HG02970 (cell line): Measurements from ENCODE around the gene AKAP6.
"Not testable (repeated sequence)": the region's sequence is repeated elsewhere in the genome, so short reads cannot be mapped to it uniquely, and the experiment has no call there.

Experiments used
- ATAC-seq: cut with Tn5 transposase; IDR thresholded peaks from one replicate; pipeline ENCODE4 v1.9.1; 2021; ENCODE audit warnings: mild to moderate bottlenecking, moderate library complexity, moderate number of reproducible peaks; ENCODE audit not compliant: unreplicated experiment, low FRiP score

AKAP6 gene

DNA sequence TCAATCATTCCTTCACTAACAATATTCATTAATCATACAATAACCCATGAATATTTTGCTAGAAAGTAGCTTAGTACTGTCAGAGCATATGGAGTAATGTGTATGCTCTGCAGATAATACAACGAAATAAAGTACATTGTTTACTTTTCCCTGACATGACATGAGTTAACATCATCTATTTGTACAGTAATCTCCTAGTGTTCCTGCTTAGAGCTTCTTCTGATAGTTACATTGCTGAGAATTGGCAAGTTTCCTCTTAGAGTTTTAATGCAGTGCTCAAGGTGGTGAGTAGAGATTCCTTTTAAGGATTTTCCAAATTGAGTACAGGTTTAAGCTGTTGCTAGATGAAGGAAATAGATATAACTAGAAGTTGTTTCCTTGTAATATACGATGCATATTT is 445.1 kb downstream of the AKAP6 start:
- no peak for ATAC-seq

DNA sequence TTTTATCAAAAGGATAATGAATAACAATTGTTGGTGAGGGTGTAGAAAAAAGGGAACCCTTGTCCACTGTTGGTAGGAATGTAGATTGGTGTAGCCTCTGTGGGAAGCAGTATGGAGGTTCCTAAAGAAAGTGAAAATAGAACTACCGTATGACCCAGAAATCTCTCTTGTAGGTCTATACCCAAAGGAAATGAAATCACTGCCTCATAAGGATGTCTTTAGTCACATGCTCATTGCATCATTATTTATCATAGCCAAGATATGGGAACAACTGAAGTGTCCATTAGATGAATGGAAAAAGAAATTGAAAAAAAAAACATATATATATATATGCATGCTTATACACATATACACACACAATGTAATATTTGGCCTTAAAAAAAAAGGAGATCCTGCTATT is 450.7 kb downstream of the AKAP6 start:
- ATAC-seq: no peak

DNA sequence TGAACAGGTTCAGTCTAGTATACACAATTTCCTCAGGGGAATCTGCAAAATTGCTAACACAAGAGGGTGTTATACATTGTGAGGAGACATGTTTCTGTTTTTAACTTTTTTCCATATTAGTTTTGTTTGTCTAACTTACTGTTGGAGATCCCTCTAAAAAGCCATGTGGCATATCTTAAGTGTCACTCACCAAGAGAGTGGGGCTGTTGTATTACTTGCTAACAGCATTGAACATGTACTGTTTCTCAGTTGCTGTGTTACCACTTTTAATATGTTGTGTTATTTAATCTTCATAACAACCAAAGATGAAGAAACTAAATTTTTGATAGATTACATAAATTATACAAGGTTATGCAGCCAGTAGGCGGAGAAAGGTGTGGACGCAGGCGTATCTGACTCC is 455.3 kb downstream of the AKAP6 start:
- ATAC-seq: no peak

DNA sequence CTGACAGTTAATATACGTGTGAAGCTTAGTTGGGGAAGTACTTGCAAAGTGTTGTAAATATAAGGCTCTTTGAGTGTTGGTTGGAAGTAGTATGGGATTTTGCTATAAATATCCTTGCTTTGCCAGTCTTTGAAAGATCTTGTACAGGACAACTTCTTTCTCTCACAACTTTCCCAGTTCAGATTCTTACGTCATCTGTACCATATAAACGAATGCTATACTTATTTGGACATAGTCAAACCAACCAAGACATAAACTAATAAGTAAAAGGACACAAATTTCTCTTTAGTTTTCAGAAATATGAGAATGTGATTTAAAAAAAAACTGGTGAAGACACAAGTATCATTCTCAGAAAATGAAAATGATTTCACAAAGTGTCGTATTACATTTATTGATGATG is 456.5 kb downstream of the AKAP6 start:
- no peak for ATAC-seq

DNA sequence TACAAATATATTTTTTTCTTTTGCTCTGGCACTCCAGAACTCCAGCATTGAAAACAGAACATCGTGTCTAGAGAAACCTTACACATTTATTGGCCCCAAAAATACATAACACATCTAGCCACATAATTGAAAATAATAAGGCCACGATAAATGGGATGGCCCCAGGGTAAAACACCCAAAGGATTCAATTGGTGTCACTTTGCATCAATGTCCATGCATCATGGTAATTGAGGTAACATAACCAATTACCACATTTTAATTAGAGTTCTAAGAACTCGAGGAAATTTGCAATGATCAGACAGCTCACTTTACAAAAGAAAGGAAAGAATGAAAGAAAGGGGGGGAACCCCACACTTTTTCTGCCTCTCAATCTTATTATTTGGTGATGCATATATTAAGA is 457.8 kb downstream of the AKAP6 start:
- ATAC-seq: no peak

DNA sequence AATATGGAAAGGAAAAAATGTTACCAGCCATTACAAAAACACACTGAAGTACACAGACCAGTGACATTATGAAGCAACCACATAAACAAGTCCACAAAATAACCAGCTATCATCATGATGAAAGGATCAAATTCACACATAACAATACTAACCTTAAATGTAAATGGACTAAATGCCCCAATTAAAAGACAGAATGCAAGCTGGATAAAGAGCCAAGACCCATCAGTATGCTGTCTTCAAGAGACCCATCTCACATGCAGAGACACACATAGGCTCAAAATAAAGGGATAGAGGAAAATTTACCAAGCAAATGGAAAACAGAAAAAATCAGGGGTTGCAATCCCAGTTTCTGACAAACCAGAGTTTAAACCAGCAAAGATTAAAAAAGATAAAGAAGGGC is 463.9 kb downstream of the AKAP6 start:
- ATAC-seq: not testable (repeated sequence)

DNA sequence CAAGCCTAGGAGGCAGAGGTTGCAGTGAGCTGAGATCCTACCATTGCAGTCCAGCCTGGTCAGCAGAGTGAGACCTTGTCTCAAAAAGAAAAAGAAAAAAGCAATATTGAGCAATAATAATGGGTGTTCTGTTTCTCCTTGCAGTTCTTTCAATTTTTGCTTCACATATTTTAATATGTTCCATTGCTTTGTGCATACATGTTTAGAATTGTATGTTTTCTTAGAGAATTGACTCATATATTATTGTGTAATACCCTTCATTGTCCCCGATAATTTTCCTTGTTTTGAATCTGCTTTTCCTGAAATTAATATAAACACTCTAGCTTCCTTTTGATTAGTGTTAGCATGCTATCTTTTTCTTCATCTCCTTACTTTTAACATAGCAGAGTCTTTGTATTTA is 471.2 kb downstream of the AKAP6 start:
- no peak for ATAC-seq

DNA sequence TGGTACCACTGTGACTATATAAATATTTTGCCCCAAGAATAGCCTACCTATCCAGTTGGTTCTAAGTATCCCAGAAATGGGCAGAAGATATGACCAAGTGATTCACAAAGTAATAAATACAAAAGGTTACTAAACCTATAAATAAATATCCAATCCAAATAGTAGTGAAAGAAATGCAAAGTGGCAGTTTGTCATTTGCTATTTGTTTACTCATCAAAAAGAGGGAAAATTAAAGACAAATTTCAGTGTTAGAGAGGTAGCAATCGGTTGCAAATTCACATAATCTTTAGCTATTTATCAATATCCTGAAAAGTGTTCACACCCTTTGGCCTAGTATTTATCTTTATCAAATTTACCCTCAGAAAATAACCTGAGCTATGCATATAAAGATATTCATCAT is 473.2 kb downstream of the AKAP6 start:
- ATAC-seq: no peak

DNA sequence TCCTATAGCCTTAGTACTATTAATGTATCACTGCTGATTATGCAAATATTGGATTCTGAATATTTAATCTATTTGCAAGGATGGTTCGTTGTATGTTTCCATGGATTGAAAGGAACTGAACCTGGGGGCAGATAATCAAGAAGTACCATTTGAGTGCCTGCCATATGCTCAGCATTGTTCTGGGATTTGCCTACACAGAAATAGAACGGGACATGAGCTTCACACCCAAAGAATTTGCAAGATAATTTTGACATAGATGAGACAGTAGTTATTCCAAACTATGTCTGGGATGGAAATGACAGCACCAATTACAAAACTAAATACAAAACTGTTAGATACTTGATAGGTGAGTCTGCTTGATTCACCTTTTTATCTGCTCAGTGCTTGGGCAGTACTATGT is 476.9 kb downstream of the AKAP6 start:
- no peak for ATAC-seq

DNA sequence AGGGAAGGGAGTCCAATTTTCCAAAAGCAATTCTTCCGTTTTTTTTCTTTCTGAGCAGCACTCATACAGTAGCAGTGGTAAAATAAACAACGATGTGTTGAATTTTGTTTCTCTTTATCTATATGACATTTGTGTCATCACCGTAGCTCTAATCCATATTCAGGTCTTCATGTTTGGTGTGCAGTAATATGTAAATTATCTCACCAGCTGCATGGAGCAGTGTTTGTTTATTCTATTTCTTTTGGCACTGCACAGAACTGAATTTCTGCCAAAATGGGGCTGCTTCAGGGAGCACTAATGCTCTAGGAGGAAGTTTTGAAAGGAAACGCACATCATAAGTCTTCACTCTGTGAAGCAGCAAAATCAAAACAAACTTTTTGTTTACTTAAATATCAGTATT is 479.5 kb downstream of the AKAP6 start:
- ATAC-seq: no peak

DNA sequence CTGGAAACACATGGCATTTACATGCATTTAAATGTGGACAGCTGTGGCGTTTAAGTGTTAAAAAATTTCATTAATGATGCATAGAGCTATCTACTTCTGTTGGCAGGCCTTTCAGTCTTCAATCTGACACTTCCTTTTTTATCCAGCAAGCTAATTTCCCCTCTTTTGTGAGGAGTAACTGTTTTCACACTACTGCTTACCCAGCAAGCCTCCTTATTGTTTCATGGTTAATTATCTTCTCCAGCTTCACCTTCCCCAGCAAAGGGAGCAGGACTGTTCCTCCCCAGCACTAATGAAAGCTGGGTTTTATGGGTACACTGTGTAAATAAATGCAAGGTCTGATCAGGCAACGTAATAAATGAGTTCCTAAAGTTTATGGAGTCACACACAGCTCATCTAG is 480.2 kb downstream of the AKAP6 start:
- ATAC-seq: no peak

DNA sequence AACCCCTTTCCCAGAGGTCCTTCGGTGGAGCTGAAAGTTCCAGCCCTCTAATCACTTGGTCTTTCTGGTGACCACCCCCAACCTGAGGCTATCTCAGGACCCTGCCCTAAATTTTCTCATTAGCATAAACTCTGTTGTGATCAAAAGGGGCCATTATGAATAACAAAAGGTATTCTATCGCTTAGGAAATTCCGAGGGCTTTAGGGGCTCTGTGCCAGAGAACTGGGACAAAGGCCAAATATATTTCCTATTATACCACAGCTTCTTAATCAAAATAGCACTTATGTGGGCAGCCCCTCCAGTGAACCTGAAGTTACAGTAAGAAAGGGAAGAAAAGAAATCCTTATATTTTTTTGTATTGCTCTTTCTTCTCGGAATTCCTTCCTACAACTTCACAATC is 484.3 kb downstream of the AKAP6 start:
- no peak for ATAC-seq

DNA sequence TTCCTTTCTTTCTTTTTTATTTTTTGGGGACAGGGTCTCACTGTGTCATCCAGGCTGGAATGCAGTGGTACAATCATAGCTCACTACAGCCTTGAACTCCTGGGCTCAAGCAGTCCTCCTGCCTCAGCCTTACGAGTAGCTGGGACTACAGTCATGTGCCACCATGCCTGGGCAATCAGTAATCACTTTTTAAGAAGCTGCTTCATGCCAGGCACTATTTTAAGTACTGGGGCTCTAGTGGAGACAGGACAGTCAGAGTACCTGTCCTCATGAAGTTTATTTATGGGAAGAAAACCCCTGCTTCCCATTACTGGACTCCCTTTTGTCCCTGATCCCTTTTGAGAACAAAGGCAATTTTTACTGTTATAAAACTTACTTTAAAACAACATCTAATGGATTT is 485.6 kb downstream of the AKAP6 start:
- ATAC-seq: no peak

DNA sequence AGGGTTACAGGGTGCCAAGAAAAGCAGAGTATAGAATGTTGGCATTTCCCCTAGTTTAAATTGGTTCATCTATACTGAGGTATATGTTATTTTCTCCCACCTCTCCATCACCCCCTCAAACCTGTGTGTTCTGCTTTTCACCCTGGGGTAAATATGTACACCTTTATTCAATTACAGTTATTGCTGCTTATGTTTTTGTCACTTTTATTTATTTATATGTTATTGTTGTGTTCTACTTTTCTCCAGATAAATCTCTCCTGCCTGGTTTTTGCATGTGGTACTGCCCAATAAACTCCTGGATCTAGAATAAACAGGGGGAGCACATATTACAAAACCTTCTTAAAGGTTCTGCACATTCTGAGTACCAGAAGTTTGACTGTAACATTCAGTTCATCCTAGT is 487.5 kb downstream of the AKAP6 start:
- no peak for ATAC-seq

DNA sequence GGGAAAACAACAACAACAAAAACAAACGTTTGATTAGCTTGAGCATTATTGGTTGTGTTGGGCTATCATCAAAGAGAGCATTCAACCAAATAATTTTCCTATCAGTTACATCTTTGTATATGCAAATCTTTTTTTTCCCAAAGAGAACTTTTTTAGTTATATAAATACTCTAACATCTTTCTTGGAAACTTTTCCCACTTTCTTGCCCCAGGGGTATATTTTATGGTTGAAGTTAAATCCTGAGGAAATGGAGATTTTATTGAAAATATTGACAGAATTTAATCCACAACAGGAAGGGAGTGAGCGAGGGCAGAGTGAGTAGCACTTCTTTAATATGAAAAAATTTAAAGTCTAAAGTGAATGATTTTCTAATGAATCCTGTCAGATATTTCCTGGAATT is 488.7 kb downstream of the AKAP6 start:
- no peak for ATAC-seq

DNA sequence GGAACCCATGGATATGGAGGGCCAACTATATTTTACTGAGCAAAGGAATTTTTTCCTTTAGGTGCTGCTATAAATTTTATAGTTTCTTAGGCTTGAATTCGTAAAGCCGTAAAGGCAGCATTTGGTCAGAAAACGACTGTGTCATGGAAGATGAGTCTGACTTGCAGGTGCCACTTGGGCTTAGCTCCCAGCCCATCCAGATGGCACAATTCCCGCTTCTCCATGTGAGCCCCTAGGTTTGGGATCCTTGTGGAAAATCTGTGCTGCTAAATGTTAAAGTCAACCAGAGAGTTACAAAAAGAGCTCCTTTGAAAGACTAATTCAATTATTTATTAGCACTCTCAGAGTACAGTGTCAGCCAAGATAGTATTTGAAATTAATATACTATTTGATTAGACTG is 489.5 kb downstream of the AKAP6 start:
- no peak for ATAC-seq

DNA sequence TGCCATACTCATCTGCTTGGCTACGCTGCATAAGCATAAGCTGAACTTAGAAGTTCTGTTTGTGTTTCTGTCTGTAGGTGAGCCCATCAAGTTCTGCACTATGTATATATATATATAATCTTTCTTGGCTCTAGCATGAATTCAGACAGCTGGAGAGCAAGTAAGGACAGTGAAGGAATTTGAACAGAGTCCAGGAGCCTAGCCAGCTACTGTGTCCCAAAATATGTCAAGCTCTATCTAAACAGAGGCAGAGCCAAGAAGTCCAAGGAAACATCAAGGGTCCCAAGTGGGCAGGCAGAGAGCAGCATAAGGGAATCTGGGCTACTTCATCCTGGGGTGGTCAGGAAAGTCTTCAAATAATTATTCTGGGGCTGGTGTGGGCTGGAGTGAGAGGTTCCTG is 491.1 kb downstream of the AKAP6 start:
- ATAC-seq: no peak

DNA sequence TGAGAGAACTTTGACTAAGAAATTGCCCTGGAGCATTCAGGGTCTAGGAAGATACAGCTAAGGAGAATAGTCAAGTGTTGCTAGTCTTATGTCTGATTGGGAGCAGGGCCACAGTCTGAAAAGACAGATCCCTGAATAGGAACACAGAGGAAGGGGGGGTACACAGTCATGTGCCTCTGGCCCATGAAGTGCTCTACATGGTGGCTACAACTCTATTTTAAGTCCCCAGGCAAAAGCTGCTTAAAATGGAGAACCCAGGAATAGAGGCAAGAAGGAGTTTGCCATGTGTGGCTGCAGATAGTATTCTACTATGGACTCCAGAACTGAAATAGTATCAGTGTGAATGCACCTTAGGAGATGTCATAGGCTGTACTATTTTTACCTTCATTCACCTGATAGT is 491.6 kb downstream of the AKAP6 start:
- ATAC-seq: no peak

DNA sequence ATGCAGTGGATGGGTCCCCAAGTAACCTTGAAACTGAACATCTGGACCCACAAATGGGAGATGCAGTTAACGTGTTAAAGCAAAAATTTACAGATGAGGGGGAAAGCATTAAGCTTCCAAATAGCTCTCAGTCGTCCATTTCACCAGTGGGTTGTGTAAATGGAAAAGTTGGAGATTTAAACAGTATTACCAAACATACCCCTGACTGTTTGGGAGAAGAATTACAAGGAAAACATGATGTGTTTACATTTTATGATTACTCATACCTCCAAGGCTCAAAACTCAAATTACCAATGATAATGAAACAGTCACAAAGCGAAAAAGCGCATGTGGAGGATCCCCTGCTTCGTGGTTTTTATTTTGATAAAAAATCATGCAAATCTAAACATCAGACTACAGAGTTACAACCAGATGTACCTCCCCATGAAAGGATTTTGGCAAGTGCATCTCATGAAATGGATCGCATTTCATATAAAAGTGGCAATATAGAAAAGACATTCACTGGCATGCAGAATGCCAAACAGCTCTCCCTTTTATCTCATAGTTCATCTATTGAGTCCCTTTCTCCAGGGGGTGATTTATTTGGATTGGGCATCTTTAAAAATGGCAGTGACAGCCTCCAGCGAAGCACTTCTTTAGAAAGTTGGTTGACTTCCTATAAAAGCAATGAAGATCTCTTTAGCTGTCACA is 493.0 kb downstream of the AKAP6 start:
- no peak for ATAC-seq

DNA sequence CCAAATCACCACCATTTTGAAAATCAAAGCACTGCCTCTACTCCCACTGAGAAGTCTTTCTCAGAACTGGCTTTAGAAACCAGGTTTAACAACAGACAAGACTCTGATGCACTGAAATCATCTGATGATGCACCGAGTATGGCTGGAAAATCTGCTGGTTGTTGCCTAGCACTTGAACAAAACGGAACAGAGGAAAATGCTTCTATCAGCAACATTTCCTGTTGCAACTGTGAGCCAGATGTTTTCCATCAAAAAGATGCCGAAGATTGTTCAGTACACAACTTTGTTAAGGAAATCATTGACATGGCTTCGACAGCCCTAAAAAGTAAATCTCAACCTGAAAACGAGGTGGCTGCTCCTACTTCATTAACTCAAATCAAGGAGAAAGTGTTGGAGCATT is 494.6 kb downstream of the AKAP6 start:
- no peak for ATAC-seq

DNA sequence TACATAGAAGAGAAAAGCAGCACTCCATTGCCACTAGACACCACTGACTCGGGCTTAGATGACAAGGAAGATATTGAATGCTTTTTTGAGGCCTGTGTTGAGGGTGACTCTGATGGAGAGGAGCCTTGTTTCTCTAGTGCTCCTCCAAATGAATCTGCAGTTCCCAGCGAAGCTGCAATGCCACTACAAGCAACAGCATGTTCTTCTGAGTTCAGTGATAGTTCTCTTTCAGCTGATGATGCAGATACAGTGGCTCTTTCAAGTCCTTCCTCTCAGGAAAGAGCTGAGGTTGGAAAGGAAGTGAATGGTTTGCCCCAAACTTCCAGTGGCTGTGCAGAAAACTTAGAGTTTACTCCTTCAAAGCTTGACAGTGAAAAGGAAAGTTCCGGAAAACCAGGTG is 495.1 kb downstream of the AKAP6 start:
- ATAC-seq: no peak

DNA sequence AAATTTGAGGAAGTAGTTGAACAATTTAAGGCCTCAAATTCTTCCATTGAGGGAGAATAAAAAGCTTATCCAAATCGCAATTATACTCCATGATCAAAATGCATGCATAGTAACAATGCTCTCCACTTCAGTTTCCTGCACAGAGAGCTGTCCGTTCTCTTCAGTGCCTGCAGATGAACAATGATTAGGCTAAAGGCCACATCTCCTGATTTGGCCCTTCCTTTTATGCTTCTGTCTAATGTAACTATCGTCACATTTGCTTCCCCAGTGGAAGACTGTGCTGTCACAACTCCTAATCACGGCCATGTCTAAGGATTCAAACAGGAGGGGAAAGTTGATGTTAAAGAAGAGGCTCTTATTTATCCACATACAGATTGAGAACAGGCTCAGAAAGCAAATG is 496.0 kb downstream of the AKAP6 start:
- ATAC-seq: no peak
